Caco-2 (cell line): ENCODE measurements around the gene TMEM184B. TPM values are rescaled to one million over a fixed set of nuclear protein-coding genes. Genes with fewer than 3 reads are reported as not detected.

ENCODE experiments used
- BruUV-seq: library from RNA; stranded (reverse); fragments of 400-500 nt; replicated peaks from 2 replicates; lab custom pipeline; 2021; lab: Mats Ljungman, UMichigan
- CTCF ChIA-PET: fragments of 300-600 bp; sonication (Branson Sonifier 250); formaldehyde crosslinking; loops from one replicate; lab custom pipeline; 2022; ENCODE audit warnings: antibody characterized with exemption; lab: Charles Lee
- POLR2A ChIA-PET: fragments of 300-600 bp; sonication (Branson Sonifier 250); formaldehyde crosslinking; loops from one replicate; lab custom pipeline; 2022; ENCODE audit warnings: antibody characterized with exemption; lab: Charles Lee
- DNase-seq, 2 experiments: peaks; one replicate each; pipeline versions ENCODE4 v3.0.0 to v3.0.0-alpha.2; 2020 to 2022
- H3K27me3 ChIP-seq: replicated peaks from 2 replicates; pipeline ENCODE4 v1.6.0; 2011; ENCODE audit warnings: low read length; ENCODE audit not compliant: control insufficient read depth, insufficient read depth
- H3K36me3 ChIP-seq: 2 replicates; pipeline ENCODE4 v1.5.1; 2011; ENCODE audit warnings: low read length; ENCODE audit not compliant: control insufficient read depth, insufficient read depth
- H3K4me1 ChIP-seq: fragments of 250-450 bp; sonication (Bioruptor Pico); 2 replicates; pipeline ENCODE4 v1.5.1; 2020; ENCODE audit warnings: mild to moderate bottlenecking
- H3K4me3 ChIP-seq: 2 replicates; pipeline ENCODE4 v1.5.1; 2011; ENCODE audit warnings: low read depth, mild to moderate bottlenecking, control low read depth, low read length
- H3K9me3 ChIP-seq: fragments of 250-450 bp; sonication (Bioruptor Pico); 2 replicates; pipeline ENCODE4 v1.5.1; 2020; ENCODE audit warnings: mild to moderate bottlenecking, moderate library complexity
- H3K27ac Mint-ChIP-seq: one replicate; pipeline ENCODE4 v1.8.0; 2022; ENCODE audit warnings: mixed read lengths; ENCODE audit not compliant: unreplicated experiment
- H3K27me3 Mint-ChIP-seq: one replicate; pipeline ENCODE4 v1.8.0; 2022; ENCODE audit warnings: mixed read lengths; ENCODE audit not compliant: insufficient read depth, unreplicated experiment
- H3K36me3 Mint-ChIP-seq: one replicate; pipeline ENCODE4 v1.8.0; 2022; ENCODE audit warnings: mild to moderate bottlenecking, mixed read lengths; ENCODE audit not compliant: insufficient read depth, unreplicated experiment
- H3K4me1 Mint-ChIP-seq: one replicate; pipeline ENCODE4 v1.8.0; 2022; ENCODE audit warnings: low read depth, mixed read lengths; ENCODE audit not compliant: unreplicated experiment
- H3K4me3 Mint-ChIP-seq: one replicate; pipeline ENCODE4 v1.8.0; 2022; ENCODE audit warnings: mild to moderate bottlenecking, moderate library complexity, mixed read lengths; ENCODE audit not compliant: unreplicated experiment
- H3K9me3 Mint-ChIP-seq: one replicate; pipeline ENCODE4 v1.8.0; 2022; ENCODE audit warnings: mixed read lengths; ENCODE audit not compliant: unreplicated experiment
- intact Hi-C: fragments of 100-400 bp; cut with micrococcal nuclease; formaldehyde crosslinking; loops from one replicate; pipeline ENCODE4 v1.10.0; 2022; ENCODE audit not compliant: unreplicated experiment
- total RNA-seq: library from RNA; stranded (reverse); gene quantifications from 2 replicates; pipeline ENCODE4 v1.2.3, GENCODE V29; 2022
- TF ChIP-seq, protein P1 (sequence below), 2 experiments: fragments of 200-600 bp in 1 of 2; IDR thresholded peaks; 1 replicate in 1 of 2; 2 replicates in 1 of 2; pipeline versions ENCODE4 v1.5.1 to v1.8.0; 2011 to 2022; ENCODE audit warnings: antibody characterized with exemption in 1 of 2, control low read depth in 1 of 2, inconsistent platforms in 1 of 2, low read depth in 1 of 2, low read length in 1 of 2, mild to moderate bottlenecking in 1 of 2, moderate library complexity in 1 of 2; ENCODE audit not compliant: insufficient read depth in 1 of 2, severe bottlenecking in 1 of 2, unreplicated experiment in 1 of 2

The TMEM184B gene
- total RNA-seq, 1 experiment from 2014 or later, result 53.3 TPM

DNA sequence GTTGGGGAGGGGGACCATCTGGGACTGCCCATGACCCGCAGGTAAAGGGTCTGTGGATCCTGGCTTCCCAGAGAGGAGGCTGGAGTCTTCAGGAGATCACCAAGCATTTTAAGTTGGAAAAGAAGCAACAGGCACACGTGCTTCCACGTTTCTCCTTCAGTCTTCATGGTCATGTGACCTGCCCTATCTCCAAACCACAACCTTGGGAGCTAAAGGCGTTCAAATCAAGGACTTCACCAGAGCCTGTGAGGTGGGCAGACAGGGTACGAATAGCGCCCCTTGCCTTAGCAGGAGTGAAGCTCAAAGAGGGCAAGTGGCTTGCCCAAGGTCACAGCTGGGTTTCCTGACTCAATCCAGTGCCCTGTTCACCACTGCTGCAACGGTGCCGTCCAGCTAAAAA, 6.7 kb downstream of the TMEM184B start:
- Histone ChIP-seq H3K4me1 (no peaks in the 10 kb centered on the region; the same call in 1 of the 2 replicates), H3K36me3 (0 out of 2 replicates have a peak, but pooled peaks cover under 1% of the 10 kb centered on the region), H3K27me3 (no peaks in the 10 kb centered on the region), H3K9me3 (no peaks in the 10 kb centered on the region), H3K4me3 (no peak overlapping the region)
- no peaks in the 10 kb centered on the region for H3K9me3 Mint-ChIP-seq
- CTCF ChIA-PET, result interaction anchor here (0.6 kb wide), 1 partner anchor 49 kb away, joined by 4 read pairs; no protein-coding TSS in a partner anchor
- no peak for DNase-seq
- H3K4me3 Mint-ChIP-seq, result no peak overlapping the region
- H3K36me3 Mint-ChIP-seq, result peaks cover 8% of the 10 kb centered on the region
- no TSS peak for BruUV-seq
- H3K27me3 Mint-ChIP-seq, result no peaks in the 10 kb centered on the region
- POLR2A ChIA-PET, result no interaction called here
- H3K27ac Mint-ChIP-seq, result no peak overlapping the region
- intact Hi-C loops, result no loop called here
- TF ChIP-seq, protein P1, sequence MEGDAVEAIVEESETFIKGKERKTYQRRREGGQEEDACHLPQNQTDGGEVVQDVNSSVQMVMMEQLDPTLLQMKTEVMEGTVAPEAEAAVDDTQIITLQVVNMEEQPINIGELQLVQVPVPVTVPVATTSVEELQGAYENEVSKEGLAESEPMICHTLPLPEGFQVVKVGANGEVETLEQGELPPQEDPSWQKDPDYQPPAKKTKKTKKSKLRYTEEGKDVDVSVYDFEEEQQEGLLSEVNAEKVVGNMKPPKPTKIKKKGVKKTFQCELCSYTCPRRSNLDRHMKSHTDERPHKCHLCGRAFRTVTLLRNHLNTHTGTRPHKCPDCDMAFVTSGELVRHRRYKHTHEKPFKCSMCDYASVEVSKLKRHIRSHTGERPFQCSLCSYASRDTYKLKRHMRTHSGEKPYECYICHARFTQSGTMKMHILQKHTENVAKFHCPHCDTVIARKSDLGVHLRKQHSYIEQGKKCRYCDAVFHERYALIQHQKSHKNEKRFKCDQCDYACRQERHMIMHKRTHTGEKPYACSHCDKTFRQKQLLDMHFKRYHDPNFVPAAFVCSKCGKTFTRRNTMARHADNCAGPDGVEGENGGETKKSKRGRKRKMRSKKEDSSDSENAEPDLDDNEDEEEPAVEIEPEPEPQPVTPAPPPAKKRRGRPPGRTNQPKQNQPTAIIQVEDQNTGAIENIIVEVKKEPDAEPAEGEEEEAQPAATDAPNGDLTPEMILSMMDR (IDR thresholded peaks at IDR 0.05; ENCODE audit: insufficient read depth in 1 of 2, low read depth in 1 of 2, low read length in 1 of 2, severe bottlenecking in 1 of 2, unreplicated experiment in 1 of 2), result no peak
- H3K4me1 Mint-ChIP-seq, result peaks cover 7% of the 10 kb centered on the region

DNA sequence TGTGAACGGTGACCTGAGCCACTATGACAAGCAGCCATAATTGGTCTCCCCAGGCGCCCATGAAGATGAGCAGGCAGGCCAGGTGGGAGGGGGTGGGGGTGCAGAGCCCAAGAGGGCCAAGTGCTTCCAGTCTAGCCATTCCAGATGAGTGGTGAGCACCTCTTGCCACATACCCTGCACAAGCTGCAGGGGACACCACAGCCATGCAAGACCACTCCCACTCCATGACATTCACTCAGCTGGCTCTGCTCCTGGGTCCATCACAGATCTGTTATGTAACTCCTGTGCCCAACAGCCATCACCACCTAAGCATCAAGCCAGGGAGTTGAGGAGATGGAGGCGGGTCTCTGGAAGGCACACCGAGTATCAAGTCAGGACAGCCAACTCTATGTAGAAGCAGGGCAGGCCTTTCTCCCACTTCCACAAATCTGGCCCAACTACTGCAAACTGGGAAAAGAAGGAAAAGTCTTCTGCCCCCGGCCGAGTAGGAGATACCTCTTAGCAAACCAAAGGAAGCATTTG, 8.4 kb downstream of the TMEM184B start:
- TF ChIP-seq, protein P1 (IDR thresholded peaks at IDR 0.05; ENCODE audit: insufficient read depth in 1 of 2, low read depth in 1 of 2, low read length in 1 of 2, severe bottlenecking in 1 of 2, unreplicated experiment in 1 of 2), result no peak
- intact Hi-C loops, result no loop called here
- no peaks in the 10 kb centered on the region; the same call in 1 of the 2 replicates for H3K4me1 ChIP-seq
- no peaks in the 10 kb centered on the region for H3K9me3 ChIP-seq
- Mint-ChIP-seq H3K27ac (no peak overlapping the region), H3K36me3 (peaks cover under 1% of the 10 kb centered on the region), H3K4me3 (no peak overlapping the region), H3K4me1 (peaks cover 7% of the 10 kb centered on the region), H3K27me3 (no peaks in the 10 kb centered on the region), H3K9me3 (no peaks in the 10 kb centered on the region)
- BruUV-seq, result no TSS peak
- CTCF ChIA-PET, result interaction anchor here (0.6 kb wide), 1 partner anchor 119 kb away, joined by 12 read pairs; no protein-coding TSS in a partner anchor
- no peaks in the 10 kb centered on the region for H3K27me3 ChIP-seq
- H3K36me3 ChIP-seq, result no peaks in the 10 kb centered on the region
- H3K4me3 ChIP-seq, result no peak overlapping the region
- DNase-seq, result no peak
- POLR2A ChIA-PET, result no interaction called here

DNA sequence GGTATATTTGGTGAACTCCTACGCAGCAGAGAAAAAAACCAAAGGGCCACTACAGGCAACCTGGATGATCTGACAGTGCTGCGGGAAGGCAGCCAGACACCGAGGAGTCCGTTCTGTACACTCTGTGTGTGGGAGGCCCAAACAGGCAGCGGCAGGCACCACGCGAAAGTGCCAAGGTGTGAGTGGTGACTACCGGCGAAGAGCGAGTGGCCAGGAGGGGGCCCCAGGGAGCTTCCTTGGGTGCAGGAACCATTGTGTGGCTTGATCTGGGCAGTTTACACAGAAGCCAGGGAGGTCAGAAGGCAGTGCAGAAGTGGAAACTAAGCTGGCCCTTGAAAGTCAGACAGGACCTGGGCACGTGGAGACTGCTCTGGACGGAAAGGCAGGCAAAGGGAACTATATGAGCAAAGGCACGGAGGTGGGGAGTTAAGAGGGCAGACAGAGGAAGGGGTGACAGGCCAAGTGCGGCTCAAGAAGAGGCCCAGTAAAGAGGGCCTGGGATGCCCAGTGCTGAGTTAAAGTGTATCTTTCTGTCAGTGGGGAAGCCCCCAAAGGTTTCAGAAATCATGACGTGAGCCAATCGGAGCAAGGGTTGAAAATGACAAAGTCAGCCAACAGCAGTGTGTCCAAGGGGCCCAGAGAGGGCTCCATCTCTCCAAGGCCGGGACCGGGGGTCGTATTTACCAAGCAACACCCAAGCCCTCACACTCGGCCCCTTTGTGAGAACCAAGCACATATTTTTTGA, 10.6 kb downstream of the TMEM184B start:
- Histone ChIP-seq H3K4me3 (no peak overlapping the region), H3K9me3 (no peaks in the 10 kb centered on the region), H3K36me3 (no peaks in the 10 kb centered on the region), H3K27me3 (no peaks in the 10 kb centered on the region), H3K4me1 (no peaks in the 10 kb centered on the region; the same call in 1 of the 2 replicates)
- Mint-ChIP-seq H3K4me1 (peaks cover 7% of the 10 kb centered on the region), H3K27me3 (no peaks in the 10 kb centered on the region), H3K36me3 (peaks cover 5% of the 10 kb centered on the region), H3K9me3 (no peaks in the 10 kb centered on the region), H3K27ac (peak overlapping the region; percentile 14), H3K4me3 (no peak overlapping the region)
- BruUV-seq, result no TSS peak
- TF ChIP-seq, protein P1 (IDR thresholded peaks at IDR 0.05; ENCODE audit: insufficient read depth in 1 of 2, low read depth in 1 of 2, low read length in 1 of 2, severe bottlenecking in 1 of 2, unreplicated experiment in 1 of 2), result peak; percentile 37 to 57
- POLR2A ChIA-PET, result no interaction called here
- DNase-seq, result peak; percentile 49 to 54
- intact Hi-C loops, result no loop called here
- CTCF ChIA-PET, result no interaction called here
